ENCODE data around the gene TTN. TPM values are rescaled to one million over a fixed set of nuclear protein-coding genes. Genes with fewer than 3 reads are reported as not detected.

Gene TTN
- polyA plus RNA-seq, 5 donors: 2.2 to 5.3 (median 2.3) TPM

- DNase-seq: no peak
Measured at GRCh38 chr2:178756343-178756742, 50.9 kb downstream of the TTN start.

GRCh38 chr2:178747767-178748166 is 59.5 kb downstream of the TTN start:
- DNase-seq: no peak

- DNase-seq: no peak
Measured at GRCh38 chr2:178734518-178734917, 72.7 kb downstream of the TTN start.

GRCh38 chr2:178733975-178734374 is 73.2 kb downstream of the TTN start:
- no peak for DNase-seq

GRCh38 chr2:178732913-178733312 is 74.3 kb downstream of the TTN start:
- DNase-seq: no peak

GRCh38 chr2:178731300-178731699 is 75.9 kb downstream of the TTN start:
- no peak for DNase-seq

GRCh38 chr2:178730049-178730448 is 77.2 kb downstream of the TTN start:
- no peak for DNase-seq

- DNase-seq: no peak
Measured at GRCh38 chr2:178723786-178724346, 83.4 kb downstream of the TTN start.

- DNase-seq: no peak
Measured at GRCh38 chr2:178722296-178722695, 84.9 kb downstream of the TTN start.

- no peak for DNase-seq
Measured at GRCh38 chr2:178718988-178719387, 88.2 kb downstream of the TTN start.

- DNase-seq: no peak
Measured at GRCh38 chr2:178718283-178718682, 88.9 kb downstream of the TTN start.

GRCh38 chr2:178716394-178716793 is 90.8 kb downstream of the TTN start:
- no peak for DNase-seq

- DNase-seq: no peak
Measured at GRCh38 chr2:178715366-178715765, 91.9 kb downstream of the TTN start.

GRCh38 chr2:178707476-178707875 is 99.7 kb downstream of the TTN start:
- DNase-seq: no peak

- DNase-seq: no peak
Measured at GRCh38 chr2:178704876-178705275, 102.3 kb downstream of the TTN start.

- DNase-seq: no peak
Measured at GRCh38 chr2:178702361-178702760, 104.9 kb downstream of the TTN start.

GRCh38 chr2:178700922-178701342 is 106.3 kb downstream of the TTN start:
- DNase-seq: no peak

- no peak for DNase-seq
Measured at GRCh38 chr2:178700136-178700535, 107.1 kb downstream of the TTN start.

GRCh38 chr2:178692845-178693244 is 114.4 kb downstream of the TTN start:
- DNase-seq: no peak

GRCh38 chr2:178689808-178690207 is 117.4 kb downstream of the TTN start:
- DNase-seq: no peak

- DNase-seq: no peak
Measured at GRCh38 chr2:178683877-178684276, 123.3 kb downstream of the TTN start.

- no peak for DNase-seq
Measured at GRCh38 chr2:178681081-178681480, 126.1 kb downstream of the TTN start.

- DNase-seq: no peak
Measured at GRCh38 chr2:178679891-178680290, 127.3 kb downstream of the TTN start.

- DNase-seq: no peak
Measured at GRCh38 chr2:178677599-178677998, 129.6 kb downstream of the TTN start.

- no peak for DNase-seq
Measured at GRCh38 chr2:178676046-178676445, 131.2 kb downstream of the TTN start.
